HG03469 (cell line): Measurements from ENCODE around the gene GMPS.
"Not testable (repeated sequence)": the region's sequence is repeated elsewhere in the genome, so short reads cannot be mapped to it uniquely, and the experiment has no call there.

ENCODE experiments used
- ATAC-seq: cut with Tn5 transposase; IDR thresholded peaks from one replicate; pipeline ENCODE4 v1.9.1; 2021; ENCODE audit warnings: mild to moderate bottlenecking, moderate library complexity, moderate number of reproducible peaks; ENCODE audit not compliant: unreplicated experiment

The GMPS gene

GRCh38 chr3:155870133-155870944 is at the start of gene GMPS:
GMPS (plus strand) TSS chr3:155870650; CDS start chr3:155870871, 221 bp downstream.
- peak; percentile 91 for ATAC-seq

GRCh38 chr3:155828490-155829098 is 41.9 kb upstream of the GMPS start:
- not testable (repeated sequence) for ATAC-seq

- no peak for ATAC-seq
These were observed 34.9 kb upstream of the GMPS start for GRCh38 chr3:155835341-155836071.

- ATAC-seq, result no peak
These were observed 26.9 kb upstream of the GMPS start for GRCh38 chr3:155843569-155843968.

GRCh38 chr3:155846119-155846518 is 24.3 kb upstream of the GMPS start:
- ATAC-seq, result no peak

- ATAC-seq, result no peak
These were observed 22.5 kb upstream of the GMPS start for GRCh38 chr3:155847993-155848392.

- not testable (repeated sequence) for ATAC-seq
These were observed 21.0 kb upstream of the GMPS start for GRCh38 chr3:155849404-155849803.

- no peak for ATAC-seq
These were observed 18.1 kb upstream of the GMPS start for GRCh38 chr3:155852341-155852740.

- no peak for ATAC-seq
These were observed 17.0 kb upstream of the GMPS start for GRCh38 chr3:155853214-155854140.

- peak; percentile 93 for ATAC-seq
These were observed 16.1 kb upstream of the GMPS start, which contains the start of gene SLC33A1 for GRCh38 chr3:155854141-155854940. SLC33A1 (minus strand) TSS chr3:155854427; CDS start chr3:155853997, 430 bp downstream.

GRCh38 chr3:155859859-155860258 is 10.6 kb upstream of the GMPS start:
- ATAC-seq, result no peak

GRCh38 chr3:155860424-155860823 is 10.0 kb upstream of the GMPS start:
- not testable (repeated sequence) for ATAC-seq

GRCh38 chr3:155861476-155862183 is 8.8 kb upstream of the GMPS start:
- ATAC-seq, result no peak

- ATAC-seq, result not testable (repeated sequence)
These were observed 8.0 kb upstream of the GMPS start for GRCh38 chr3:155862290-155862982.

- ATAC-seq, result no peak
These were observed 7.2 kb upstream of the GMPS start for GRCh38 chr3:155863072-155863784.

GRCh38 chr3:155869691-155870090 is 759 bp upstream of the GMPS start:
- ATAC-seq, result no peak

GRCh38 chr3:155870945-155871745 is 695 bp downstream of the GMPS start:
- peak; percentile 8 for ATAC-seq
